ENCODE measurements around the gene BMPR1A.
"Not testable (repeated sequence)": the region's sequence is repeated elsewhere in the genome, so short reads cannot be mapped to it uniquely, and the experiment has no call there.

Gene BMPR1A

GRCh38 chr10:86732771-86733170 is 23.6 kb upstream of the BMPR1A start:
- no peak for DNase-seq

- no peak for DNase-seq
Measured at GRCh38 chr10:86733260-86733671, 23.2 kb upstream of the BMPR1A start.

- no peak for DNase-seq
Measured at GRCh38 chr10:86734207-86734988, 22.0 kb upstream of the BMPR1A start.

GRCh38 chr10:86735278-86735677 is 21.1 kb upstream of the BMPR1A start:
- not testable (repeated sequence) for DNase-seq

- DNase-seq: no peak
Measured at GRCh38 chr10:86742230-86742629, 14.2 kb upstream of the BMPR1A start.

DNA sequence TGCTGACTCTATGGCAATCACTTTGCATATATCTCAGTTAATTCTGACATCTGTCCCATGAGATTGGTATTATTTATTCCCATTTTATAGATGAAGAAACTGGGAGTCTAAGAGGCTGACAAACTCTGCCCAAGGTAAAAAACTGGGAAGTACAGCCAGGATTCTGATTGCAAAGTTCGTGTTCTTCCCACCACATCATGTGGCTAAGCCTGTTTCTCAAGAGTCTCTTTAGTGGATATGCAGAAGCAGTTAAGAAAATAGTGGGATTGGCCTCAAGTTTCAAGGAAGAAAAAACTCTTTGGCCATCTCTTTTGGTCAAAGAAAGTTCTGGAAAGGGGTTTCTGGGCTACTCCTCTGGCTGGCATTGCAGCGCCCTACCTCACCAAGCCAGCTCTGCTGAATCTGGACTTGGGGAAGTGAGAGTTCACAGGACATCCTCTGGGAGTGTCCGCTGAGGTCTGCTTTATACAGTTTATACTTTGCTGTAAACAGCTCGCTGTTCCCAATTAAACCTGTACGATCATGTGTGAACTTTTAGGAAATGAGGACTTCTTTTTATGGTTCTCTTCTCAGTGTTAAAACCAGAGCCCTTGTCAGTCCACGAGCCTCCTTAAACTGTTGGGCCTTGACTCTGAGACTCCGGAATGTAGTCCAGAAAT is 12.2 kb upstream of the BMPR1A start:
- no peak for DNase-seq

DNA sequence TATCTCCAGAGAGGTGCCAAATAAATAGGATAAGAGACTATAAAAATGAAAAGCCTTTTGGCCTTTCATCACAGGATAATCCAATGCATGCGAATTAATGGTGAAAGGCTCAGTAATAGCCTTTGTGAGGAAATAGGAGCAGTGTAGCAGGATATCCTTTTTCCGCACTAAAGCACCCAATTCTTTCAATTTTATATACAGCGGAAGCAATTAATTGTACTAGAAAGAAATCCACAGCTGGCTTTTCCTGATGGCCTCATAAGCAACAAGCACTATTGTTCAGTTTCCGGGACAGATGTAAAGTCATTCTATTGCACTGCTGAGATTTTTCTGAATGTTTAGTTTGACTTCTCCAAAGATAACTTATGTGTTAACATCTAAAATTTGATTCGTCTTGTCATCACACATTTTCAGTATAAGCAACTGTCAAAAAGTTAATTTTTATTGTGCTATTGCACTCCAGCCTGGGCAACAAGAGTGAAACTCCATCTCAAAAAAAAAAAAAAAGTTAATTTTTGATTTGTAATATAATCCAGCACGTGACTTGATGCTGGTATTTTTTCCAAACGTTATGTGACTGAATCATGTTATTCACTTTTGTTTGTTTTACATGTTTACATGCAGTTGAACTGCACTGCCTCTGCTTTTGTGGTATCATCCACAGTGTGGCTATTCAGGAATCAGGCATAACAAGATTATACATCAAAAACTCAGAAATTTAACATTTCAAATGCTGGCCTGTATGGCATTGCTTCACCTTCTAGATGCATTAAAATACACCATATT is 8.4 kb upstream of the BMPR1A start:
- DNase-seq: no peak

- no peak for DNase-seq
Measured at GRCh38 chr10:86749854-86750253, 6.6 kb upstream of the BMPR1A start.

DNA sequence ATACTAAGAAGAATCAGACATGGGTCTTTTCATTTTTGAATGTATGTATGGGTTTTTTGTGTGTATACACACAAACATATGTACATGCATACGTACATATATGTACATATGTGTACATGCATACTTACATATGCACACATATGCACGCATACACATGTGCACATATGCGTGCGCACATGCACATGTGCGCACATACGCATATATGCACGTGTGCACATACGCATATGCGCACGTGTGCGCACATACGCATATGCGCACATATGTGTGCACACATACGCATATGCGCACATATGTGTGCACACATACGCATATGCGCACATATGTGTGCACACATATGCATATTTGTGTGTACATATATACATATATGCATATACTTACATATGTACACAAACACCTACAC is 4.9 kb upstream of the BMPR1A start:
- no peak for DNase-seq

- DNase-seq: no peak
Measured at GRCh38 chr10:86752311-86752710, 4.1 kb upstream of the BMPR1A start.

GRCh38 chr10:86753051-86753450 is 3.4 kb upstream of the BMPR1A start:
- DNase-seq: no peak

- no peak for DNase-seq
Measured at GRCh38 chr10:86753638-86754434, 2.6 kb upstream of the BMPR1A start.

- DNase-seq: no peak
Measured at GRCh38 chr10:86755454-86755739, 1.0 kb upstream of the BMPR1A start.

GRCh38 chr10:86755740-86756510 is 494 bp upstream of the BMPR1A start:
- peak; percentile 83 for DNase-seq

- no peak for DNase-seq
Measured at GRCh38 chr10:86757113-86757972, 924 bp downstream of the BMPR1A start.

DNA sequence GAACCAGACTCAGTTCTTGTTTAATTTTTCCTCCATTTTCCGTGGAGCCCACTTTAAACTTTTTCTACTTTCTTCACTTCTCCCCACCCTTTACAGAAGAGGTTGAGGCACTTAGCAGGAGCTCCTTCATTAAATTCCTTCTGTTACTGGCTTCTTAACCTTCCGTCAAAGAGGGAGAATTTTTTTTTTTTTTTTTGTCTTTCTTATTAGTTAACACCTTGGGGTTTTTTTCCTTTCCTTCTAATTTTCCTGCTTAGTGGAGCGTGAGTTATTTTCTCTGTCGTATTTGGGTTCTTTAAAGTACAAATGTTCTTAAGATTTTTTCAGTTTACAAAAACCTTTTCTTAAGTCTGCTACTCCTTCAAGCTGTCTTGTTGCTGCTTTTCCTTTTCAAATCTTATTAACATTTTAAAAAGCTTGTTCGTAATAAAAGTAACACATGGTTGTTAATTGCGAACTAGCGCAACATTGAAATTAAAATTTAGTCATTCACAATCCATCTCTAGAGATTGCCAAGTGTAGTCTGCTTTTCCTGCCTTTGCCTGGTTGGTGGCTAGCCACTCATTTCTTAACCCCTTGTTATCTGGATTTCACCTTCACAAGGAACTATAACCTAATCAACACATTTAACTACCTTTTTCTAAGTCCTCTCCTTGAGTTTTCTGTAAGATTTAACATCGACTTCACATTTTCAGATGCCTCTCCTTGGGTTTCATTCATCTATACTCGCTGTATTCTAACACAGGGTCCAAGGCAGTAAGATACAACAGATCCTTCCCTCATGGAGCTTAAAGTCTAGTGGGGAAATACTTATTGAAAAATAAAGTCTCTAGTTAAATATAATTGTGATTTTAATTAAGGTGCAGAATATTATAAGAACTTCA is 2.0 kb downstream of the BMPR1A start:
- DNase-seq: no peak

GRCh38 chr10:86759073-86759672 is 2.8 kb downstream of the BMPR1A start:
- no peak for DNase-seq

DNA sequence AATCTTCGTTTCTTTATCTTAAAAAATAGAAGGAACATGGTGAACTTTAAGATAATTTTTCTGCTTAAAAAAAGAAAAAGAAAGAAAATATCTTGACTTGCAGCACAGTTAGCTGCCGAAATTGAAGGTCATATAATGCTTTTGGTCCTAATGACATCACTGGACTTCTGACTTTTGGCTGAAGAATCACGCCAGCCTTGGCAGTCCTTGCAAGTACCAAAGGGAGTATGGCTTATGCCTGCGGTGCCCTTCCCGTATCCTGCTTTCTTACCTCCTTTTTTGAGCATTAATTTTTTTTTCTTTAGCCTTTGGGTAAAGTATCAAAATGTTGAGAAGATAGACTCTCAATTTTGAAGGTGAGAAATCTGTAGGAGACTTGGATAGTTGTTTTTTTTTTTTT is 7.0 kb downstream of the BMPR1A start:
- no peak for DNase-seq

DNA sequence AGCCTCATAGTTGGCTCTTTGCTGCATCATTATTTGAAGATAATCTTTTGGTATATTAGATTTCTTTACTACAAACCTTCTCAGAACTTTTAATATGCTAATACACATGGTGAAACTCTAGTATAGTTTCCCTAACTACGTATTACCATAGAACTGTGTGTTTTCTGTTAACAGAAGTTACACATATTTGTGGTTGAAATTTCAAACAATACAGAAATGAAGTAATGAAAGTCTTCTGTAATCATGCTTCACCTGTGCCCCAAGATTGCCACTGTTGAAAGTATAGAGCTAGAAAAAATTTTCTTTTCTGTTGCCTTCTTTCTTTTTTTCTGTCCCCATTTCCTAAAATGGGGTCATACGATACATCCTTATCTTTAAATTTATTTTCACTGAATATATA is 9.1 kb downstream of the BMPR1A start:
- DNase-seq: no peak

All from CD4-positive, alpha-beta T cell treated with Interferon gamma for 1 hour (primary cell).